Heart left ventricle (tissue), 13 donors: Measurements from ENCODE around the gene ARRB1.

Experiments used
- POLR2A ChIP-seq, 2 donors: fragments of 450-650 bp; IDR thresholded peaks; one replicate each; pipeline ENCODE4 v1.6.1; 2017; ENCODE audit warnings: antibody characterized with exemption in 2 of 2, mild to moderate bottlenecking in 2 of 2, moderate library complexity in 2 of 2
- TF ChIP-seq, protein P1 (sequence below), 12 donors: fragments of 200-600 bp; sonication (generic) in 4 of 12; IDR thresholded peaks; one replicate each; pipeline versions ENCODE4 v1.5.0 to v1.8.0; 2018 to 2022; ENCODE audit warnings: antibody characterized with exemption in 12 of 12, mild to moderate bottlenecking in 5 of 12
- donor health status: ischemic (EF 13 %, LVEDD 7.1; RV severe dilation, severe dysfunction).
- donor health status: DM: no; HTN: yes; CAD: no.
- donor health status: DM: no; HTN: no; CAD: no.
- donor health status: ischemic (EF 25% LVEDD 6.9; RV normal size, moderate dysfunction).
- donor health status: ischemic (EF 25% LVEDD 5.7; RV mildly dilated, moderate dysfunction).
- donor health status: ischemic (EF 35%, LVEDD 5.7; RV mildly dilated, moderate dysfunction).
- donor health status: nonischemic (EF 11% LVEDD 7.7; RV severe dilation, severe dysfunction).
- donor health status: DM: yes; HTN: yes; CAD: no.
- donor health status: PGD.
- donor health status: ischemic (EF 29% LVEDD 5.4; RV normal size, mild dysfunction).
- donor health status: nonischemic (EF 23%, LVEDD 6.1; RV moderate dilation, normal function).

DNA sequence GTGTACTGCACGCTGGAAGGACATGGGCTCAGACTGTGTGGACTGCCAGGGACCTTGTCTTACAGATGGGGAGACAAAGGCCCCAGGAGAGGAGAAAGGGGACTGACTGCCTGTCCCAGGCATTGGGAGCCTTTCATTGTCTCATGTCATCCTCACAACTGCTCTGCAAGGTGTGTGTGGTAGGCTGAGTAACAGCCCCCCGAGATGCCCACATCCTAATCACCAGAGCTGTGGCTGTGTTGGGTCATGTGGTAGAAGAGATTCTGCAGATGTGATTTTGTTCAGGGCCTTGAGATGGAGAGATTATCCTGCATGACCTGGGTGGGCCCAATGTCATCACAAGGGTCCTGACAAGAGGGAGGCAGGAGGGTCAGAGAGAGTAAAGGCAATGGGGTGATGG is 39.1 kb downstream of the ARRB1 start:
- TF ChIP-seq, protein P1, sequence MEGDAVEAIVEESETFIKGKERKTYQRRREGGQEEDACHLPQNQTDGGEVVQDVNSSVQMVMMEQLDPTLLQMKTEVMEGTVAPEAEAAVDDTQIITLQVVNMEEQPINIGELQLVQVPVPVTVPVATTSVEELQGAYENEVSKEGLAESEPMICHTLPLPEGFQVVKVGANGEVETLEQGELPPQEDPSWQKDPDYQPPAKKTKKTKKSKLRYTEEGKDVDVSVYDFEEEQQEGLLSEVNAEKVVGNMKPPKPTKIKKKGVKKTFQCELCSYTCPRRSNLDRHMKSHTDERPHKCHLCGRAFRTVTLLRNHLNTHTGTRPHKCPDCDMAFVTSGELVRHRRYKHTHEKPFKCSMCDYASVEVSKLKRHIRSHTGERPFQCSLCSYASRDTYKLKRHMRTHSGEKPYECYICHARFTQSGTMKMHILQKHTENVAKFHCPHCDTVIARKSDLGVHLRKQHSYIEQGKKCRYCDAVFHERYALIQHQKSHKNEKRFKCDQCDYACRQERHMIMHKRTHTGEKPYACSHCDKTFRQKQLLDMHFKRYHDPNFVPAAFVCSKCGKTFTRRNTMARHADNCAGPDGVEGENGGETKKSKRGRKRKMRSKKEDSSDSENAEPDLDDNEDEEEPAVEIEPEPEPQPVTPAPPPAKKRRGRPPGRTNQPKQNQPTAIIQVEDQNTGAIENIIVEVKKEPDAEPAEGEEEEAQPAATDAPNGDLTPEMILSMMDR (IDR thresholded peaks at IDR 0.05): no peak
- no peak for TF ChIP-seq POLR2A (IDR thresholded peaks at IDR 0.05)
